ENCODE measurements around the gene ULK4.

- TF ChIP-seq SP1 (IDR thresholded peaks at IDR 0.05; ENCODE audit: low read depth) (no peak), ZNF274 (IDR thresholded peaks at IDR 0.05; ENCODE audit: low read depth, low read length) (no peak), CTCF (IDR thresholded peaks at IDR 0.05 in 2 of 3, conservative IDR thresholded peaks at IDR 0.05 in 1 of 3; ENCODE audit: borderline replicate concordance in 1 of 3, insufficient read depth in 1 of 3, low read depth in 2 of 3, low read length in 2 of 3) (no peak), ELF1 (IDR thresholded peaks at IDR 0.05; ENCODE audit: borderline replicate concordance, low read depth) (no peak), TCF7L2 (IDR thresholded peaks at IDR 0.05; ENCODE audit: borderline replicate concordance, extremely low read depth, insufficient read depth, insufficient read length) (no peak), MAX (IDR thresholded peaks at IDR 0.05) (no peak), POLR2AphosphoS5 (IDR thresholded peaks at IDR 0.05; ENCODE audit: low read depth, low read length) (no peak)
- TF ChIP-seq, protein P1, sequence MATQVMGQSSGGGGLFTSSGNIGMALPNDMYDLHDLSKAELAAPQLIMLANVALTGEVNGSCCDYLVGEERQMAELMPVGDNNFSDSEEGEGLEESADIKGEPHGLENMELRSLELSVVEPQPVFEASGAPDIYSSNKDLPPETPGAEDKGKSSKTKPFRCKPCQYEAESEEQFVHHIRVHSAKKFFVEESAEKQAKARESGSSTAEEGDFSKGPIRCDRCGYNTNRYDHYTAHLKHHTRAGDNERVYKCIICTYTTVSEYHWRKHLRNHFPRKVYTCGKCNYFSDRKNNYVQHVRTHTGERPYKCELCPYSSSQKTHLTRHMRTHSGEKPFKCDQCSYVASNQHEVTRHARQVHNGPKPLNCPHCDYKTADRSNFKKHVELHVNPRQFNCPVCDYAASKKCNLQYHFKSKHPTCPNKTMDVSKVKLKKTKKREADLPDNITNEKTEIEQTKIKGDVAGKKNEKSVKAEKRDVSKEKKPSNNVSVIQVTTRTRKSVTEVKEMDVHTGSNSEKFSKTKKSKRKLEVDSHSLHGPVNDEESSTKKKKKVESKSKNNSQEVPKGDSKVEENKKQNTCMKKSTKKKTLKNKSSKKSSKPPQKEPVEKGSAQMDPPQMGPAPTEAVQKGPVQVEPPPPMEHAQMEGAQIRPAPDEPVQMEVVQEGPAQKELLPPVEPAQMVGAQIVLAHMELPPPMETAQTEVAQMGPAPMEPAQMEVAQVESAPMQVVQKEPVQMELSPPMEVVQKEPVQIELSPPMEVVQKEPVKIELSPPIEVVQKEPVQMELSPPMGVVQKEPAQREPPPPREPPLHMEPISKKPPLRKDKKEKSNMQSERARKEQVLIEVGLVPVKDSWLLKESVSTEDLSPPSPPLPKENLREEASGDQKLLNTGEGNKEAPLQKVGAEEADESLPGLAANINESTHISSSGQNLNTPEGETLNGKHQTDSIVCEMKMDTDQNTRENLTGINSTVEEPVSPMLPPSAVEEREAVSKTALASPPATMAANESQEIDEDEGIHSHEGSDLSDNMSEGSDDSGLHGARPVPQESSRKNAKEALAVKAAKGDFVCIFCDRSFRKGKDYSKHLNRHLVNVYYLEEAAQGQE (IDR thresholded peaks at IDR 0.05; ENCODE audit: low read depth): no peak
Measured at GRCh38 chr3:41638381-41638780, 323.5 kb downstream of the ULK4 start.
